Ectodermal cell (in vitro differentiated cells): ENCODE data around the gene MTCL1.

Experiments
- H3K27ac ChIP-seq: 2 replicates; pipeline ENCODE4 v1.7.0; 2013; ENCODE audit warnings: mild to moderate bottlenecking, low read depth, low read length; ENCODE audit not compliant: insufficient read depth, poor library complexity, severe bottlenecking
- H3K27me3 ChIP-seq: 2 replicates; pipeline ENCODE4 v1.7.0; 2013; ENCODE audit warnings: mild to moderate bottlenecking, low read length; ENCODE audit not compliant: insufficient read depth, control insufficient read depth, poor library complexity, severe bottlenecking
- H3K36me3 ChIP-seq: one replicate; pipeline ENCODE4 v1.7.0; 2013; ENCODE audit warnings: low read length; ENCODE audit not compliant: control insufficient read depth, insufficient read depth
- H3K4me1 ChIP-seq: one replicate; pipeline ENCODE4 v1.7.0; 2013; ENCODE audit warnings: low read length; ENCODE audit not compliant: control insufficient read depth, insufficient read depth
- H3K4me3 ChIP-seq: 2 replicates; pipeline ENCODE4 v1.7.0; 2013; ENCODE audit warnings: low read depth, low read length, control low read depth; ENCODE audit not compliant: insufficient read depth
- H3K9me3 ChIP-seq: 2 replicates; pipeline ENCODE4 v1.7.0; 2013; ENCODE audit warnings: mild to moderate bottlenecking, low read length, moderate library complexity; ENCODE audit not compliant: control insufficient read depth
- WGBS, 2 experiments: methylation state at CpG; one replicate each; pipeline ENCODE4 v1.1.7; 2013; ENCODE audit warnings: missing lambda C conversion rate in 2 of 2; 5-methylcytosine and 5-hydroxymethylcytosine counted together

Gene MTCL1

GRCh38 chr18:8688216-8688800 lies 17.0 kb upstream of the MTCL1 start:
- no peak overlapping the region for H3K27ac ChIP-seq
- H3K9me3 ChIP-seq, result no peaks in the 10 kb centered on the region
- peaks cover 14% of the 10 kb centered on the region for H3K4me1 ChIP-seq
- H3K27me3 ChIP-seq, result no peaks in the 10 kb centered on the region
- no peaks in the 10 kb centered on the region for H3K36me3 ChIP-seq
- no peak overlapping the region for H3K4me3 ChIP-seq
- 90% methylated on average over 6 to 7 of the region's 8 CpGs for WGBS, 2 experiments

- Histone ChIP-seq H3K36me3 (no peaks in the 10 kb centered on the region), H3K4me3 (no peak overlapping the region), H3K27ac (no peak overlapping the region), H3K27me3 (no peaks in the 10 kb centered on the region), H3K4me1 (peaks cover 14% of the 10 kb centered on the region), H3K9me3 (no peaks in the 10 kb centered on the region)
- WGBS, 2 experiments, result 96 to 98% methylated on average over 8 of the region's 8 CpGs
These were observed 16.5 kb upstream of the MTCL1 start for GRCh38 chr18:8688816-8689215.

GRCh38 chr18:8689517-8689916 lies 15.8 kb upstream of the MTCL1 start:
- H3K4me3 ChIP-seq, result no peak overlapping the region
- H3K27me3 ChIP-seq, result no peaks in the 10 kb centered on the region
- no peaks in the 10 kb centered on the region for H3K36me3 ChIP-seq
- no peaks in the 10 kb centered on the region for H3K9me3 ChIP-seq
- 93% methylated on average over 13 of the region's 13 CpGs for WGBS, 2 experiments
- peaks cover 14% of the 10 kb centered on the region for H3K4me1 ChIP-seq
- no peak overlapping the region for H3K27ac ChIP-seq

- H3K36me3 ChIP-seq, result no peaks in the 10 kb centered on the region
- H3K27me3 ChIP-seq, result no peaks in the 10 kb centered on the region
- no peak overlapping the region for H3K4me3 ChIP-seq
- H3K9me3 ChIP-seq, result no peaks in the 10 kb centered on the region
- no peak overlapping the region for H3K27ac ChIP-seq
- WGBS, 2 experiments, result 82 to 85% methylated on average over 10 of the region's 10 CpGs
- no peaks in the 10 kb centered on the region for H3K4me1 ChIP-seq
These were observed 10.5 kb upstream of the MTCL1 start for GRCh38 chr18:8694891-8695290.

GRCh38 chr18:8695932-8696517 lies 9.3 kb upstream of the MTCL1 start:
- Histone ChIP-seq H3K9me3 (no peaks in the 10 kb centered on the region), H3K4me1 (no peaks in the 10 kb centered on the region), H3K36me3 (no peaks in the 10 kb centered on the region), H3K4me3 (no peak overlapping the region), H3K27me3 (no peaks in the 10 kb centered on the region), H3K27ac (no peak overlapping the region)
- 89 to 92% methylated on average over 3 of the region's 3 CpGs for WGBS, 2 experiments

GRCh38 chr18:8696749-8697211 lies 8.6 kb upstream of the MTCL1 start:
- Histone ChIP-seq H3K4me1 (no peaks in the 10 kb centered on the region), H3K27ac (no peak overlapping the region), H3K27me3 (no peaks in the 10 kb centered on the region), H3K9me3 (no peaks in the 10 kb centered on the region), H3K4me3 (no peak overlapping the region), H3K36me3 (no peaks in the 10 kb centered on the region)
- 8 to 9% methylated on average over 4 of the region's 5 CpGs for WGBS, 2 experiments

GRCh38 chr18:8699126-8699525 lies 6.2 kb upstream of the MTCL1 start:
- H3K9me3 ChIP-seq, result no peaks in the 10 kb centered on the region
- H3K4me3 ChIP-seq, result no peak overlapping the region
- H3K36me3 ChIP-seq, result no peaks in the 10 kb centered on the region
- no peaks in the 10 kb centered on the region for H3K27me3 ChIP-seq
- 88 to 91% methylated on average over 6 of the region's 7 CpGs for WGBS, 2 experiments
- peaks cover 6% of the 10 kb centered on the region for H3K4me1 ChIP-seq
- no peak overlapping the region for H3K27ac ChIP-seq

- no peaks in the 10 kb centered on the region for H3K36me3 ChIP-seq
- no peak overlapping the region for H3K4me3 ChIP-seq
- 95 to 99% methylated on average over 2 of the region's 2 CpGs for WGBS, 2 experiments
- H3K27me3 ChIP-seq, result no peaks in the 10 kb centered on the region
- peaks cover 10% of the 10 kb centered on the region for H3K4me1 ChIP-seq
- H3K27ac ChIP-seq, result no peak overlapping the region
- no peaks in the 10 kb centered on the region for H3K9me3 ChIP-seq
These were observed 5.4 kb upstream of the MTCL1 start for GRCh38 chr18:8699948-8700347.

GRCh38 chr18:8701546-8702118 lies 3.7 kb upstream of the MTCL1 start:
- Histone ChIP-seq H3K27me3 (peaks cover 7% of the 10 kb centered on the region), H3K4me3 (no peak overlapping the region), H3K9me3 (no peaks in the 10 kb centered on the region), H3K27ac (no peak overlapping the region), H3K36me3 (no peaks in the 10 kb centered on the region), H3K4me1 (peaks cover 10% of the 10 kb centered on the region)
- WGBS, 2 experiments, result 84% methylated on average over 9 of the region's 9 CpGs

GRCh38 chr18:8702668-8703067 lies 2.7 kb upstream of the MTCL1 start:
- H3K9me3 ChIP-seq, result no peaks in the 10 kb centered on the region
- peaks cover 11% of the 10 kb centered on the region for H3K27me3 ChIP-seq
- H3K4me1 ChIP-seq, result peaks cover 10% of the 10 kb centered on the region
- no peak overlapping the region for H3K27ac ChIP-seq
- no peak overlapping the region for H3K4me3 ChIP-seq
- no peaks in the 10 kb centered on the region for H3K36me3 ChIP-seq
